ENCODE measurements around the gene NBAS. TPM values are rescaled to one million over a fixed set of nuclear protein-coding genes. Genes with fewer than 3 reads are reported as not detected.
"Not testable (repeated sequence)": the region's sequence is repeated elsewhere in the genome, so short reads cannot be mapped to it uniquely, and the experiment has no call there.

NBAS gene
- total and polyA plus RNA-seq, 5 experiments from 2014 or later, result 19.0 to 35.0 (median 20.6) TPM

- H3K27me3 Mint-ChIP-seq, result no peaks in the 10 kb centered on the region
- POLR2A ChIA-PET, result no interaction called here
- H3K9me3 Mint-ChIP-seq, result no peaks in the 10 kb centered on the region
- DNase-seq (no peak), ATAC-seq (no peak)
- no peak overlapping the region for H3K4me3 Mint-ChIP-seq
- H3K36me3 Mint-ChIP-seq, result peaks cover 9 to 74% (median 23%) of the 10 kb centered on the region in 3 donors
- no peak overlapping the region for H3K27ac Mint-ChIP-seq
- H3K4me1 Mint-ChIP-seq, result peaks cover 0 to 6% (median under 1%) of the 10 kb centered on the region in 4 donors
These were observed 28.1 kb downstream of the NBAS start for GRCh38 chr2:15532996-15533395.

- POLR2A ChIA-PET, result no interaction called here
- peaks cover 9 to 78% (median 34%) of the 10 kb centered on the region in 3 donors for H3K36me3 Mint-ChIP-seq
These were observed 29.9 kb downstream of the NBAS start for GRCh38 chr2:15531095-15531854.

GRCh38 chr2:15527074-15527739 is 33.9 kb downstream of the NBAS start:
- H3K36me3 Mint-ChIP-seq, result peaks cover 4 to 69% (median 45%) of the 10 kb centered on the region in 3 donors
- no peak overlapping the region for H3K27ac Mint-ChIP-seq
- DNase-seq (no peak), ATAC-seq (no peak)
- no peaks in the 10 kb centered on the region for H3K27me3 Mint-ChIP-seq
- no peaks in the 10 kb centered on the region for H3K9me3 Mint-ChIP-seq
- H3K4me1 Mint-ChIP-seq, result peaks cover 0 to 1% (median 0%) of the 10 kb centered on the region in 4 donors
- POLR2A ChIA-PET, result interaction anchor here (0.6 kb wide), 1 partner anchor 86 kb away, joined by 3 read pairs; no protein-coding TSS in a partner anchor
- H3K4me3 Mint-ChIP-seq, result no peak overlapping the region

More at GRCh38 chr2:15531095-15531854, 29.9 kb downstream of the NBAS start:
- no peaks in the 10 kb centered on the region for H3K27me3 Mint-ChIP-seq
- H3K4me3 Mint-ChIP-seq, result no peak overlapping the region
- no peak overlapping the region for H3K27ac Mint-ChIP-seq
- no peak for DNase-seq
- H3K4me1 Mint-ChIP-seq, result peaks cover 0 to 3% (median 0%) of the 10 kb centered on the region in 4 donors
- ATAC-seq, result no peak
- H3K9me3 Mint-ChIP-seq, result no peaks in the 10 kb centered on the region

- POLR2A ChIA-PET, result no interaction called here
- no peaks in the 10 kb centered on the region for H3K9me3 Mint-ChIP-seq
- no peaks in the 10 kb centered on the region for H3K4me1 Mint-ChIP-seq
- no peak for ATAC-seq
- H3K27me3 Mint-ChIP-seq, result no peaks in the 10 kb centered on the region
- no peak for DNase-seq
- H3K36me3 Mint-ChIP-seq, result peaks cover 4 to 69% (median 41%) of the 10 kb centered on the region in 3 donors
- no peak overlapping the region for H3K4me3 Mint-ChIP-seq
- no peak overlapping the region for H3K27ac Mint-ChIP-seq
These were observed 39.4 kb downstream of the NBAS start for GRCh38 chr2:15521641-15522181.

GRCh38 chr2:15520346-15520745 is 40.8 kb downstream of the NBAS start:
- Mint-ChIP-seq H3K4me3 (no peak overlapping the region), H3K4me1 (peaks cover 0 to 2% (median under 1%) of the 10 kb centered on the region in 4 donors), H3K9me3 (no peaks in the 10 kb centered on the region), H3K36me3 (peaks cover 6 to 69% (median 35%) of the 10 kb centered on the region in 3 donors), H3K27ac (no peak overlapping the region), H3K27me3 (no peaks in the 10 kb centered on the region)
- POLR2A ChIA-PET, result no interaction called here
- ATAC-seq (no peak), DNase-seq (no peak)

GRCh38 chr2:15518759-15519158 is 42.4 kb downstream of the NBAS start:
- ATAC-seq, POLR2A ChIA-PET, DNase-seq, H3K9me3 Mint-ChIP-seq, H3K27me3 Mint-ChIP-seq, H3K4me3 Mint-ChIP-seq, H3K4me1 Mint-ChIP-seq: not testable (repeated sequence)
- Mint-ChIP-seq H3K36me3 (peaks cover 6 to 69% (median 26%) of the 10 kb centered on the region in 3 donors), H3K27ac (peak overlapping the region in 1 of 10 donors; percentile 34)

GRCh38 chr2:15517793-15518192 is 43.3 kb downstream of the NBAS start:
- Mint-ChIP-seq H3K9me3 (no peaks in the 10 kb centered on the region), H3K27me3 (no peaks in the 10 kb centered on the region), H3K36me3 (peaks cover 6 to 73% (median 32%) of the 10 kb centered on the region in 3 donors), H3K4me3 (no peak overlapping the region), H3K27ac (no peak overlapping the region), H3K4me1 (peaks cover 0 to 4% (median under 1%) of the 10 kb centered on the region in 4 donors)
- no peak for DNase-seq
- POLR2A ChIA-PET, result no interaction called here
- no peak for ATAC-seq

- POLR2A ChIA-PET, result no interaction called here
- ATAC-seq (no peak), DNase-seq (no peak)
- Mint-ChIP-seq H3K4me3 (no peak overlapping the region), H3K27me3 (no peaks in the 10 kb centered on the region), H3K4me1 (peaks cover 0 to 6% (median 5%) of the 10 kb centered on the region in 4 donors), H3K36me3 (peaks cover 18 to 89% (median 53%) of the 10 kb centered on the region in 3 donors), H3K9me3 (no peaks in the 10 kb centered on the region), H3K27ac (no peak overlapping the region)
These were observed 49.4 kb downstream of the NBAS start for GRCh38 chr2:15511686-15512085.

- Mint-ChIP-seq H3K4me1 (peaks cover 0 to 13% (median 7%) of the 10 kb centered on the region in 4 donors), H3K36me3 (peaks cover 14 to 88% (median 53%) of the 10 kb centered on the region in 3 donors), H3K9me3 (no peaks in the 10 kb centered on the region), H3K27ac (no peak overlapping the region), H3K27me3 (no peaks in the 10 kb centered on the region), H3K4me3 (no peak overlapping the region)
- POLR2A ChIA-PET, result no interaction called here
- ATAC-seq (no peak), DNase-seq (no peak)
These were observed 50.6 kb downstream of the NBAS start for GRCh38 chr2:15510552-15510951.

- H3K27ac Mint-ChIP-seq, result no peak overlapping the region
- H3K4me3 Mint-ChIP-seq, result no peak overlapping the region
- DNase-seq, result no peak
- H3K36me3 Mint-ChIP-seq, result peaks cover 12 to 89% (median 55%) of the 10 kb centered on the region in 3 donors
- H3K9me3 Mint-ChIP-seq, result no peaks in the 10 kb centered on the region
- H3K4me1 Mint-ChIP-seq, result peaks cover 0 to 17% (median 9%) of the 10 kb centered on the region in 4 donors
- no peak for ATAC-seq
- POLR2A ChIA-PET, result no interaction called here
- H3K27me3 Mint-ChIP-seq, result no peaks in the 10 kb centered on the region
These were observed 51.0 kb downstream of the NBAS start for GRCh38 chr2:15510131-15510530.

- Mint-ChIP-seq H3K27ac (no peak overlapping the region), H3K4me3 (no peak overlapping the region), H3K27me3 (no peaks in the 10 kb centered on the region), H3K36me3 (peaks cover 18 to 88% (median 55%) of the 10 kb centered on the region in 3 donors), H3K4me1 (peaks cover 0 to 20% (median 8%) of the 10 kb centered on the region in 4 donors), H3K9me3 (no peaks in the 10 kb centered on the region)
- ATAC-seq, result no peak
- POLR2A ChIA-PET, result no interaction called here
- DNase-seq, result no peak
These were observed 53.4 kb downstream of the NBAS start for GRCh38 chr2:15507697-15508096.

- POLR2A ChIA-PET, result no interaction called here
- Mint-ChIP-seq H3K4me3 (no peak overlapping the region), H3K36me3 (peaks cover 22 to 89% (median 56%) of the 10 kb centered on the region in 3 donors), H3K4me1 (peaks cover 0 to 20% (median 8%) of the 10 kb centered on the region in 4 donors), H3K9me3 (no peaks in the 10 kb centered on the region), H3K27ac (peak overlapping the region in 1 of 10 donors; percentile 20), H3K27me3 (no peaks in the 10 kb centered on the region)
- DNase-seq, result no peak
- no peak for ATAC-seq
These were observed 54.1 kb downstream of the NBAS start for GRCh38 chr2:15507061-15507460.

- DNase-seq (no peak), ATAC-seq (no peak)
- POLR2A ChIA-PET, result no interaction called here
- H3K9me3 Mint-ChIP-seq, result no peaks in the 10 kb centered on the region
- no peak overlapping the region for H3K4me3 Mint-ChIP-seq
- H3K27me3 Mint-ChIP-seq, result no peaks in the 10 kb centered on the region
- H3K27ac Mint-ChIP-seq, result no peak overlapping the region
- H3K4me1 Mint-ChIP-seq, result peaks cover 0 to 20% (median 8%) of the 10 kb centered on the region in 4 donors
- H3K36me3 Mint-ChIP-seq, result peaks cover 26 to 88% (median 60%) of the 10 kb centered on the region in 3 donors
These were observed 54.8 kb downstream of the NBAS start for GRCh38 chr2:15506229-15506819.
